SH-SY5Y (cell line): ENCODE measurements around the gene MRPL24.

Source experiments
- GATA2 ChIP-seq: IDR thresholded peaks from 2 replicates; pipeline ENCODE4 v1.6.1; 2011; ENCODE audit warnings: mild to moderate bottlenecking, low read depth, low read length
- GATA3 ChIP-seq: IDR thresholded peaks from 2 replicates; pipeline ENCODE4 v1.6.1; 2011; ENCODE audit warnings: low read depth, mild to moderate bottlenecking, low read length, moderate library complexity

- no peak for TF ChIP-seq GATA2
- TF ChIP-seq GATA3, result no peak
Observed at GRCh38 chr1:156714830-156715229, 26.1 kb downstream of the MRPL24 start.
